Fibroblast of skin of right quadriceps (primary cell): ENCODE data around the gene NUDCD2.

ENCODE experiments used
- DNase-seq: peaks from one replicate; pipeline ENCODE4 v3.0.0-alpha.2; 2013

Gene NUDCD2

GRCh38 chr5:163459819-163460561 is at the start of gene NUDCD2:
NUDCD2 (minus strand) TSS chr5:163460102; CDS start chr5:163460050, 52 bp downstream.
- peak; percentile 99 for DNase-seq

- peak; percentile 65 for DNase-seq
Measured at GRCh38 chr5:163509291-163509951, 49.5 kb upstream of the NUDCD2 start.

- DNase-seq, result no peak
Measured at GRCh38 chr5:163508753-163509152, 48.9 kb upstream of the NUDCD2 start.

GRCh38 chr5:163506726-163507125 is 46.8 kb upstream of the NUDCD2 start:
- peak; percentile 31 for DNase-seq

GRCh38 chr5:163506095-163506457 is 46.2 kb upstream of the NUDCD2 start:
- no peak for DNase-seq

- DNase-seq, result peak; percentile 94
Measured at GRCh38 chr5:163505368-163506094, 45.6 kb upstream of the NUDCD2 start, which contains the start of gene MAT2B. MAT2B (plus strand) TSS chr5:163505619; CDS start chr5:163505687, 68 bp downstream.

GRCh38 chr5:163505049-163505367 is 45.1 kb upstream of the NUDCD2 start:
- DNase-seq, result no peak

- peak; percentile 59 for DNase-seq
Measured at GRCh38 chr5:163504079-163504931, 44.4 kb upstream of the NUDCD2 start.

- DNase-seq, result peak; percentile 85
Measured at GRCh38 chr5:163503106-163504078, 43.5 kb upstream of the NUDCD2 start.

- DNase-seq, result no peak
Measured at GRCh38 chr5:163502521-163502920, 42.6 kb upstream of the NUDCD2 start.

- peak; percentile 45 for DNase-seq
Measured at GRCh38 chr5:163498886-163499285, 39.0 kb upstream of the NUDCD2 start.

GRCh38 chr5:163497315-163497714 is 37.4 kb upstream of the NUDCD2 start:
- no peak for DNase-seq

- DNase-seq, result peak; percentile 48
Measured at GRCh38 chr5:163496286-163496685, 36.4 kb upstream of the NUDCD2 start.

- no peak for DNase-seq
Measured at GRCh38 chr5:163489745-163490075, 29.8 kb upstream of the NUDCD2 start.

- DNase-seq, result peak; percentile 25
Measured at GRCh38 chr5:163489055-163489744, 29.3 kb upstream of the NUDCD2 start.

- no peak for DNase-seq
Measured at GRCh38 chr5:163478982-163479271, 19.0 kb upstream of the NUDCD2 start.

- DNase-seq, result no peak
Measured at GRCh38 chr5:163478126-163478981, 18.5 kb upstream of the NUDCD2 start.

- DNase-seq, result no peak
Measured at GRCh38 chr5:163475411-163475810, 15.5 kb upstream of the NUDCD2 start.

GRCh38 chr5:163473635-163474243 is 13.8 kb upstream of the NUDCD2 start:
- DNase-seq, result no peak

- no peak for DNase-seq
Measured at GRCh38 chr5:163467682-163468081, 7.8 kb upstream of the NUDCD2 start.
